ENCODE measurements around the gene PHLDB1.
A peak's percentile ranks its signal among the peaks of the same experiment; 100 is the strongest.

Gene PHLDB1

DNA sequence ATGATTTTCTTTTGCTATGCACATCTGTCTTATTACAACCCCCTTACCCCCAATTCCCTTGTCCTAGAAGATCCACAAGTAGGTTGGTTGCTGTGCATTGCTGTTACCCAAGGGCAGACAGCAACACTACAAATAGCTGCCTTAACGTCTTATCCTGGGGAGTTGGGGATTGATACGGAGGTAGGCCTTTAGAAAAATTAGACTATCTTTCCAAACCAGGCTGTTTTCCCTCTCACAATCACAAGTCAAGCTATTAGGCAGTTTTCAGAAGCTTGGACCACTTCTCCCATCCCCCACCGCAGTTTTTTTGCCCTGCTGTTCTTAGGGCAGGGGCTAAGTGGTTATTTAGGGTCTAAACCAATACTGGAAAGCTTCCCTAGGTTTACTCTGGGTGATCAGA, 2.8 kb upstream of the PHLDB1 start:
- Histone ChIP-seq H3K27me3 (ENCODE audit: insufficient read depth, poor library complexity, severe bottlenecking) (peaks cover 12% of the 10 kb centered on the region), H3K27ac (replicated peaks) (no peak overlapping the region), H3K4me3 (replicated peaks; ENCODE audit: insufficient read depth, low read length) (no peak overlapping the region)
- DNase-seq (ENCODE audit: low read depth in 1 of 2, low spot score in 1 of 2) = no peak
- TF ChIP-seq, protein P1, sequence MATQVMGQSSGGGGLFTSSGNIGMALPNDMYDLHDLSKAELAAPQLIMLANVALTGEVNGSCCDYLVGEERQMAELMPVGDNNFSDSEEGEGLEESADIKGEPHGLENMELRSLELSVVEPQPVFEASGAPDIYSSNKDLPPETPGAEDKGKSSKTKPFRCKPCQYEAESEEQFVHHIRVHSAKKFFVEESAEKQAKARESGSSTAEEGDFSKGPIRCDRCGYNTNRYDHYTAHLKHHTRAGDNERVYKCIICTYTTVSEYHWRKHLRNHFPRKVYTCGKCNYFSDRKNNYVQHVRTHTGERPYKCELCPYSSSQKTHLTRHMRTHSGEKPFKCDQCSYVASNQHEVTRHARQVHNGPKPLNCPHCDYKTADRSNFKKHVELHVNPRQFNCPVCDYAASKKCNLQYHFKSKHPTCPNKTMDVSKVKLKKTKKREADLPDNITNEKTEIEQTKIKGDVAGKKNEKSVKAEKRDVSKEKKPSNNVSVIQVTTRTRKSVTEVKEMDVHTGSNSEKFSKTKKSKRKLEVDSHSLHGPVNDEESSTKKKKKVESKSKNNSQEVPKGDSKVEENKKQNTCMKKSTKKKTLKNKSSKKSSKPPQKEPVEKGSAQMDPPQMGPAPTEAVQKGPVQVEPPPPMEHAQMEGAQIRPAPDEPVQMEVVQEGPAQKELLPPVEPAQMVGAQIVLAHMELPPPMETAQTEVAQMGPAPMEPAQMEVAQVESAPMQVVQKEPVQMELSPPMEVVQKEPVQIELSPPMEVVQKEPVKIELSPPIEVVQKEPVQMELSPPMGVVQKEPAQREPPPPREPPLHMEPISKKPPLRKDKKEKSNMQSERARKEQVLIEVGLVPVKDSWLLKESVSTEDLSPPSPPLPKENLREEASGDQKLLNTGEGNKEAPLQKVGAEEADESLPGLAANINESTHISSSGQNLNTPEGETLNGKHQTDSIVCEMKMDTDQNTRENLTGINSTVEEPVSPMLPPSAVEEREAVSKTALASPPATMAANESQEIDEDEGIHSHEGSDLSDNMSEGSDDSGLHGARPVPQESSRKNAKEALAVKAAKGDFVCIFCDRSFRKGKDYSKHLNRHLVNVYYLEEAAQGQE (IDR thresholded peaks at IDR 0.05; ENCODE audit: insufficient replicate concordance, low read depth) = no peak
- TF ChIP-seq, protein P2, sequence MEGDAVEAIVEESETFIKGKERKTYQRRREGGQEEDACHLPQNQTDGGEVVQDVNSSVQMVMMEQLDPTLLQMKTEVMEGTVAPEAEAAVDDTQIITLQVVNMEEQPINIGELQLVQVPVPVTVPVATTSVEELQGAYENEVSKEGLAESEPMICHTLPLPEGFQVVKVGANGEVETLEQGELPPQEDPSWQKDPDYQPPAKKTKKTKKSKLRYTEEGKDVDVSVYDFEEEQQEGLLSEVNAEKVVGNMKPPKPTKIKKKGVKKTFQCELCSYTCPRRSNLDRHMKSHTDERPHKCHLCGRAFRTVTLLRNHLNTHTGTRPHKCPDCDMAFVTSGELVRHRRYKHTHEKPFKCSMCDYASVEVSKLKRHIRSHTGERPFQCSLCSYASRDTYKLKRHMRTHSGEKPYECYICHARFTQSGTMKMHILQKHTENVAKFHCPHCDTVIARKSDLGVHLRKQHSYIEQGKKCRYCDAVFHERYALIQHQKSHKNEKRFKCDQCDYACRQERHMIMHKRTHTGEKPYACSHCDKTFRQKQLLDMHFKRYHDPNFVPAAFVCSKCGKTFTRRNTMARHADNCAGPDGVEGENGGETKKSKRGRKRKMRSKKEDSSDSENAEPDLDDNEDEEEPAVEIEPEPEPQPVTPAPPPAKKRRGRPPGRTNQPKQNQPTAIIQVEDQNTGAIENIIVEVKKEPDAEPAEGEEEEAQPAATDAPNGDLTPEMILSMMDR (IDR thresholded peaks at IDR 0.05; ENCODE audit: insufficient read depth, low read length) = no peak
- TF ChIP-seq GABPA (IDR thresholded peaks at IDR 0.05; ENCODE audit: low read depth) (no peak), SPI1 (IDR thresholded peaks at IDR 0.05; ENCODE audit: borderline replicate concordance, low read depth) (no peak), POLR2AphosphoS5 (IDR thresholded peaks at IDR 0.05; ENCODE audit: low read depth) (no peak)

DNA sequence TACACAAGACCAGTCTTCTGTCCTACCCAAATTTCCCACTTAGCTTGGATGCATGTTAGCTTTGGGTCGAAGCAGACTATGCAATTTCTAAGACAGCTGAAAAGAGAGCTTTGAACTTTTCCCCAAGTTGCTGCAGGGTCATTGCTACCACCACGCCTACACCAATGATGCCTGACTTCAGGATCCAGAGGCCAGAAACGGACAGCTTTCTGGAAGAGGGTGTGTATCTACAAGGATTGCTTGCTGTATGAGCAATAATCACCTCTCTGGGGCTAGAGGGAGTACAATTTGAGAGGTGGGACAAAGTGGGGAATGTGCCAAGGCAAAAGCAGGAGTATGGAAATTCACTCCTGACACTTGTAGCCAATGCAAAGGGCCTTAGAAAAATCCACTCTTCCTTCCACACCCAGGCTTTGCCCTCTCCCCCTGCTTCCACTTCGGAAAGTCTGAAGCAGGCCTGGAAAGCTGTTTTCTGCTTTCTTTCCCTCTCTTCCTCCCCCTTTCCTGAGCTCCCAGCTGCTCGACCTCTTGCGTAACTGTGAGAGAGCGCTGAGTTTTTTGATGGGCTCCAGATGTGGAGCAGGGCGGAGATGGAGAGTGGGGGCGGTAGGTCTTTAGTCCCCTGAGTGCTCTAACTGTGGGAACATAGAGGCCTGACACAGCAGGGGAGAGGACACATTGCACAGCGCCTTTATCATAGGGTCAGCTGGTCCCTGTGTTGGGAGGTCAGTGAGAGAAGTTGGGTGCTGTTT, 2.1 kb upstream of the PHLDB1 start:
- TF ChIP-seq, protein P2 (IDR thresholded peaks at IDR 0.05; ENCODE audit: insufficient read depth, low read length) = no peak
- TF ChIP-seq POLR2AphosphoS5 (IDR thresholded peaks at IDR 0.05; ENCODE audit: low read depth) (no peak), SPI1 (IDR thresholded peaks at IDR 0.05; ENCODE audit: borderline replicate concordance, low read depth) (no peak), GABPA (IDR thresholded peaks at IDR 0.05; ENCODE audit: low read depth) (no peak)
- TF ChIP-seq, protein P1 (IDR thresholded peaks at IDR 0.05; ENCODE audit: insufficient replicate concordance, low read depth) = no peak
- H3K27me3 ChIP-seq (ENCODE audit: insufficient read depth, poor library complexity, severe bottlenecking) = peaks cover 20% of the 10 kb centered on the region
- peak in 1 of 2 experiments; percentile 14 for DNase-seq (ENCODE audit: low read depth in 1 of 2, low spot score in 1 of 2)
- no peak overlapping the region for H3K4me3 ChIP-seq (replicated peaks; ENCODE audit: insufficient read depth, low read length)
- H3K27ac ChIP-seq (replicated peaks) = no peak overlapping the region

DNA sequence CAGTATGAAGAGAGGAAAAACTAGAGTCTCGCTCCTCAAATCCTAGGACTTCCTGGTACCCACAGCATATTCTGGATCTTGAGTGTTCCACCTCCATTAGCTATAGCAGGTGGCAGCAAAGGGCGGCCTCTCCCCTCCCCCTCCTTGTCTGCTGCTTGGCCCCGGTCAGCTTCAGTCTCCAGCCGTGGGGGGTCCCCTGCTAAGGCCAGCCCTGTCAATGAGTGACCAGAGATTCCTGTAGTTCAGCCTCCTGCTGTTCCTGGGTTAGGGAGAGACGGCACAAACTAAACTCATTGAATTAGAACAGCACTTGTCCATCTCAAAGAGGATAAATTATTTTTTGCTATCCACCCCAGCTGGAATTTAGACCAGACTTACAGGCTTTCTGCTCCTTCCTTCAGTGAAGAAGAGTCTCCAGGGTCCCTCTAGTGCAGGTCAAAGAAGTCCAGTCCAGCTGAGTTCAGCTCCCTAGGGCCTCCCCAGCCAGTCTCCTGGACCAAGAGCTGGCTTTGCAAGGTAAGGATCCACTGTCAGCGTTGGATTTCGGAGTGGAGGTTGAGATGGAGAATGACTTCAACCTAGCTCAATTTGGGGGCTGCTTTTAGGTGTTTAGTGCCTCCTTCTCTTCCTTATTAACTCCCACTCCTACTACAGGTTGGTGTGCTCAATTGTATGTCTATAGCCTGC, 1.1 kb upstream of the PHLDB1 start:
- Histone ChIP-seq H3K4me3 (replicated peaks; ENCODE audit: insufficient read depth, low read length) (no peak overlapping the region), H3K27ac (replicated peaks) (no peak overlapping the region), H3K27me3 (ENCODE audit: insufficient read depth, poor library complexity, severe bottlenecking) (peaks cover 25% of the 10 kb centered on the region)
- no peak for TF ChIP-seq SPI1 (IDR thresholded peaks at IDR 0.05; ENCODE audit: borderline replicate concordance, low read depth)
- no peak for TF ChIP-seq POLR2AphosphoS5 (IDR thresholded peaks at IDR 0.05; ENCODE audit: low read depth)
- DNase-seq (ENCODE audit: low read depth in 1 of 2, low spot score in 1 of 2) = no peak

DNA sequence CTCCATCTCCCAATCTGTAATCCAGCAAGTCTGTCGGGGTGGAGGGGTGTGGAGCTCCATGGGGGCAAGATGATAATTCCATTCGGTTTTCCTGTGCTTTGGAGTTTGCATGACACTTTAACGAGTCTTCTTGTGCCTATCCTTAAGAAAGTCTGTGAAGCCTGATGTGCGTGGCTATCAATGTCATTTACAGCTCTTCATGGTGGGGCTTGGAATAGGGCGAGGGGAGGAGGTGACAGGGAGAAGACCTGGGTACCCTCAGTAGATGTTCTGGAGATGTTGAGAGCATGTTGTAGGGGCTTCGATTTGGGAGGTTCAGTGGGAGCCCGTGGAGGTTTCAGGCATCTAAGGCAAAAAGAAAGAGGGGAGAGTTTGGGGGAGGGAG, 579 bp upstream of the PHLDB1 start:
- H3K27ac ChIP-seq (replicated peaks) = no peak overlapping the region
- no peak overlapping the region for H3K4me3 ChIP-seq (replicated peaks; ENCODE audit: insufficient read depth, low read length)
- no peak for DNase-seq (ENCODE audit: low read depth in 1 of 2, low spot score in 1 of 2)
- H3K27me3 ChIP-seq (ENCODE audit: insufficient read depth, poor library complexity, severe bottlenecking) = peaks cover 25% of the 10 kb centered on the region
- TF ChIP-seq SPI1 (IDR thresholded peaks at IDR 0.05; ENCODE audit: borderline replicate concordance, low read depth) (no peak), POLR2AphosphoS5 (IDR thresholded peaks at IDR 0.05; ENCODE audit: low read depth) (no peak), GABPA (IDR thresholded peaks at IDR 0.05; ENCODE audit: low read depth) (no peak)
- TF ChIP-seq, protein P2 (IDR thresholded peaks at IDR 0.05; ENCODE audit: insufficient read depth, low read length) = no peak
- TF ChIP-seq, protein P1 (IDR thresholded peaks at IDR 0.05; ENCODE audit: insufficient replicate concordance, low read depth) = no peak

Measured in HL-60 (cell line).